NOMO-1 treated with dmso at 0.1 percent for 144 hours (cell line): ENCODE measurements around the gene HTR7.

Experiments used
- DNase-seq: peaks from one replicate; lab custom pipeline; 2025; ENCODE audit not compliant: unreplicated experiment; lab: John Stamatoyannopoulos, UW

HTR7 gene

DNA sequence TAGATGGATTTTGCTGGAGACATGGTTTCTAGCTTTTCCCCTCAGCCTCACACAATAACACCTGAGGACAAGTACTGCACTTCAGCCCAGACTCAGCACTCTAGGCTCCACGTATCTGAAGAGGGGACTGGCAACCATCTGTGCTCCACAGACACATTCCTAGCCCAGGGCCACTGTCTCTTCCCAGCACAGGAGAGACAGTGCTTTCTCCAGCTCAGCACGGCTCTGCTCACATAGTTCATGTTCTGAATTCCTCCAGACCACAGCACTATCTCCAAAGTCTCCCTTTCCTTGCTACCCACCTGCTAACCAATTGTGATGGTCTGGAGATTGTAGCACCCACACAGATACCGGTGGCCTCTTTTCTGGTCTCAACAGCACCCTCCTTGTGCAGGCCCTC, 114.5 kb downstream of the HTR7 start:
- DNase-seq, result no peak

DNA sequence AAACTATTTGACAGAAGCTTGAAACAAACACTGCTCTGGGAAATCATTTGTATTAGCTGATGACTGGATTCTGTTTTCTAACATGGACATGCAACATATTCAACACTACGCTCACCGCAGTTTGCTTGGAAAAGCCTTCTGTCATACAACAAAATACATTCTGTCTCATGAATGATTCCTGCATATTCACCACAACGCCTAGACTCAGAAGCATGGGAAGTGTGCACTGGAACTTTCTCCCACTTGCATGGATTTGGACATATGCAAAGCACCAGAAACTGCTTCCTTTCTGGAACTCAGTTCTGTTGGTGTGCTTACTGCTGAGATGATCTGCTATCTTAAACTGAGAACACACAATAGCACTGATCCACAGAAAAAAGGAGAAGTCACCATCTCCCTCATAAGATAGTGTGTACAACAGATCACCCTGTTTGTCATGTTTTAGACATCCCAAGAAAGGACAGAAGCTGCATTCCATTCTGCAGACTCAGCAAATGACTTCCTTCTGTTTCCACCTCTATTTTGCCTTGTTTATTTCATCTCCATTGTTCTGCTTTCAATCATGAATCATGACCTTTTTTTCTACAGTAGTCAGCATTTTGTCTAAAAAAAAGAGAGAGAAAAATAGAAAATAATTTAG, 115.8 kb downstream of the HTR7 start:
- DNase-seq, result no peak

DNA sequence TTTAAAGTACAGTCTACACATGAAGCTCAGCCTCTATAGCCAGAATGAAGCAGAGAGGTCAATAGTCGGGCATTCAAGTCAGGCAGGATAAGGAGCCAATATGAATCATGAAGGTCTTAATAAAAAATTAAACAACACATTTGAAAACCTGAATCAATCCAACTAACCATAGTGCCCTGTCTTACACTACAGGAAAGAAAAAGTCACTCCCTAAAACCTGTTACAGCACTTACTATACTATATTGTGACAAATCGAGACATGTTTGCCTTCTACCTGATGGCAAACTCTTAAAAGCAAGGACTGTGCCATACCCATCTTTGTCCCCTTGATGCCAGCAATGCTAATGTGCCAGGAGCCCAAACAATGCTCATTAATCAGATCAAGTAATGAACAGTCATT, 117.6 kb downstream of the HTR7 start:
- no peak for DNase-seq

DNA sequence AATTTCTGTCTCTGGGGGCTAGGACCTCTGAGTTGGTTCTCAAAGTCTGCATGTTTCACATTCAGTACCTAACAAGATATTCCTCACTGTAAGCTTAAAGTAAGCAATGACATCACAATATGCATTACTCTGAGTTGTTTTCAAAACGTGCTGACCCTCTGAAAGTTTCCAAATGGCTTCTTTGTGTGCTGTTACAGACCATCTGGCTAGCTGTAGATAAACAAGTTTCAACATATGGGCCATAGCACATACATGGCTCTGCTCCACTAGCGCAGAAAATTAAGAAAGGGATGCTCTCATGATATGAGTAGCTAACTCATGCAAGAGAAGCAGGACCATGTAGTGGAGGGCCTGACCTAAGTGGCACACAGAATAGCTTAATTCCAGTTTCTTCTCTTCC, 119.0 kb downstream of the HTR7 start:
- DNase-seq, result no peak

DNA sequence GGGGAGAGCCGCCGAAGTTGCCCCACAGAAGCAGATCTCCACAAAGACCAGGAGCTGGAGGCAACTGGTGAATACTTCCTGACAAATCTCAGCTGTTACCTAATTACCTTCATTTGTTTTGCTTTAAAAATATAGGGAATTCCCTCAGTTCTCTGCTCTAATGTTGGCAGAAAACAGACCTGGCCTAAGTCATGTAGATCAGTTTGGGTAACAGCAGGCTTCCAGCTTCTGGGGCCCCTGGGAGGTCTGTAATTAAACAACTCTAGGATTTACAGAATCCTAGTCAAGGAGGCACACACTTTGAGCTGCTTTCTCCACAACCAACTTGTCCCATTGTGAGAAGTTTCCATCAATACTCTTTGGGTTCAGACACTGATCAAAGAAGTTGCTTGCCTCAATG, 123.4 kb downstream of the HTR7 start:
- no peak for DNase-seq

DNA sequence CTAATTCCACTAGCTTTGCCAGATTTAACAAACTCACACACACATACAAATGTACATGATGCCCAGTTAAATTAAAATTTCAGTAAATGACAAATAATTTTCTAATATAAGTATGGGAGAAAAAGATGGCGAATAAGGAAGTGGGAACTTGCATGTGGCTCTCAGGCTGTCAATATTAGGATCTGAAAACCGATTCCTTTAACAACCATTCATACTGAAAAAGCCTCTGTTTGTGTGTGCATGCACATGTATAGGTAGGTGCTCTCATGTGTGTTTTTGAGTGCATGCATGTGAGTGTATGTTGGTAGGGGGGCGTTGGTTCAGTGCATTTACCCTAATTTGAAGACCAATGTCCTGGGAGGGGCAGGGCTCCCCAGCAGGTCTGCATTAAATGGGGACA, 125.3 kb downstream of the HTR7 start:
- no peak for DNase-seq

DNA sequence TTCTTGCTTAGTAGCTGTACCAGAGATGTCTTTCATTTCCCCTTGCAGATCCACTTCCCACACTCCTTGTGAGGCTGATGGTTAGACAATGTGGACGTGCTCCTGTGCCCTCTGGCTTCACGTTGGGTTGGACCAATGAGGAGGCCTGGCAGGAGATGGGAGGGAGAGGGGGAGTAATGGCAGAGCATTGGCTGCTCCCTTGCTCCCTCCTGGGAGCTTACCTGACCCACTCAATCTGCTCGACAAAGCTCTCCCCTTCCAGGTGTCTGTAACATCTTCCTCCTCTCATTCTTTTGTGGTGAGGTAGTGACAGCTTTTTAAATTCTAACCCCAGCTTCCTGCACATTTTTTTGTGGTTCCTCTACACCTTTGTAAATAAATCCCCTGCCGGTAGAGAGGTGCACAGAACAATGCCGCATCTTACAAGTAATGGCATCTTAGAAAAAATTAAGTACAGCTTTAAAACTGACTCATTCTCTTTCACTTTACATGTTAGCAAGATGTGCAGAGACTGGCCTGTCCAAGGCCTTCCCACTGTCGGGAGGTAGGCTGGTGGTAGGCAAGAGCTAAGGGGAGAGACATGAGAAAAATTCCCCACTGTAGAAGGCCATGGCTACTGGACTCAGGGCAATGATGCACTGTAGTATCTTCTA, 134.3 kb downstream of the HTR7 start:
- DNase-seq, result no peak

DNA sequence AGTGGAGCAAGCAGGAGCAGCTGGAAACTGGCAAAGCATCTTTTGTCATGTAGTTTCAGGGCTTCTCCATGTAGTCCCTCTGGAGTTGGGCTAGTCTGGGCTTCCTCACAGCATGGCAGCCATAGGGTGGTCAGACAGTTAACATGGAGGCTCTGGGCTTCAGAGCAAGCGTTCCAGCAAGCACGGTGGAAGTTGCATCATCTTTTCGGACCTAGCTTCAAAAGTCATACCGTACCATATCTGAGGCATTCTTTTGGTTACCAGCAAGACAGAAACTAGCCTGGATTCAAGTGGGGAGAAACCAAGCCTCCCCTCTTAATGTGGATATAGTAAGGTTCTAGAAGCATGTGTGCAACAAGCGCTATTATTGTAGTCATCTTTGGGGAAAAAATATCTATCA, 135.0 kb downstream of the HTR7 start:
- no peak for DNase-seq

DNA sequence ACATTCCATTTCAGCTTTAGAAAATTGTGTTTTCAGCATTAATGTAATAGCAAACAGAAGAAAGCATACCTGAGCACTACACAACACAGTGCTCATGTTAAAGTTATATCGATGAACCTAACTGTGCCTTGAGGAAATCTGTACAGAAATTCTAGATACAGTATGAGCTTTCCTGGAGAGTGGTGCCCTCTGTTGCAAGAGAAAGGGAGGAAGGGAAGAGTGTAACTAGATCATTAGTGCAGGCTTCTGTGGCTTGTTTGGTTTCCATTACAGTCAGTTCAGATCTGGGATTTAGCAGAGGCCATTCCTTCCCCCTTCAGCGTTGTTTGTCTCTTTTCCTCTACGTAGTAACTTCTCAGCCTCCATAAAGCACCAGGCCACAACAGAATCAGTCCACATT, 139.7 kb downstream of the HTR7 start:
- DNase-seq, result no peak

DNA sequence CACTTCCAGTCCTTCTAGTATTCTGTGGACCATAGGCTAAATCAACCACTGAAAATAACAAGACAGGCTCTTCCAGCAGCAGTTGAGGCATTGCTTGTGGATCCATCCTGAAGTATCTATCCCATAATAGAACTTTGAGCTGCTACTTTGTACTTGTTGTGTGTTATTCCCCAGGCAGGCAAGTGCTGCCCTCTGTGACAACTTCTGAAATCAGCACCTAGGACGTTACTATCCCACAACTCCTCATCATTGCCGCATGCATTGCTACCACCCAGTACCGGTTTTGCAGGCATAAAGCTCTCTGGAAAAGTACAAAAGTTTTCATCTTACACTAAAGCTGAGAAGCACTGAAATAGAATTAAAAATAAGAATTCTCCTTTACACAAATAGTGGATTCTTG, 145.3 kb downstream of the HTR7 start:
- no peak for DNase-seq

DNA sequence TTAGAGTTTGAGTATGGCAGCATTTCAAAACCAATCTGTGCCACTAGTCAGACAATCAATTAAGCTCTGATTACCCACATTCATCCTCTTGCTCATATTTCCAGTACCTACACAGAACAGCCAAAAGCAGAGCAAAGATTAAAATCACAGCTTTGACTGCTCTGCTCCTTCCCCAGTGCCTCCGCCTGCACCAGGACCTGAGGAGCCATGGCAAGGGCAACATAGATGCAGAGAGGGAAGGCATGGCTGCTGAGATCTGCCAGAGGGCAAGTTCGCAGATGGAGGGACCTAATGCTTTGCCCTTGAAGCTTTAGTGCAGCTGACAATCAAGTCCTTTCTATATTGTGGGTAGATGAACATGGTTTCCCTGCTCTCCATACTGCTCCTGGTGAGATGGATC, 148.1 kb downstream of the HTR7 start:
- DNase-seq, result no peak

DNA sequence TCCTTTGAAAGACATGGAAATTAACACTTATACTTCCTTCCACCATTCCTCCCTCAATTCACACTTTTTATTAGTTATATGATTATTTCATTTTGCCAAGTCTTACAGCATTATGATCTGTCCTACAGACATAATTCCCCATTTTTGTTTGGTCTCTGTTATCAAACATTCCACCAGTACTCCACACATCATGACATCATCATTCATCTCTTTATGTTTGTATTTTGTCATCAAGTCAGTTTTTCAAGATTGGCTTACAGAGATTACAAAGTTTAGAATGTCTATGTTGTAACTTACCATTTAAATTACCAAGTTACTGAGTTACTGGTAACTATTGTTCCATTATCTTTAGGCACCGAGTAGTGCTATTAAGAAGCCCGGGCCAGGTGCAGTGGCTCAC, 150.2 kb downstream of the HTR7 start:
- DNase-seq, result no peak

DNA sequence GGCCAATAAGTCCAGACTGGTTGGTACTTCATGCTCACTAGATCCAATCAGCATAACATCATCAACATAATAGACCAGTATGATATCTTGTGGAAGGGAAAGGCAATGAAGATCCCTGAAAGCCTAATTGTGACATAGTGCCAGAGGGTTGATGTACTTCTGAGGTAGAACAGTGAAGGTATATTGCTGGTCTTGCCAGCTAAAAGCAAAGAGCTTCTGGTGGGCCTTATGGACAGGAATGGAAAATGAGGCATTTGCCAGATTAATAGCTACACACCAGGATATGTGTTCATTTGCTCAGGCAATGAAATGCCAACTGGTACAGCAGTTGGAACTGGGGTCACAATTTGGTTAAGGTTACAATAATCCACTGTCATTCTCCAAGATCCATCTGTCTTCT, 156.4 kb downstream of the HTR7 start:
- DNase-seq, result no peak

DNA sequence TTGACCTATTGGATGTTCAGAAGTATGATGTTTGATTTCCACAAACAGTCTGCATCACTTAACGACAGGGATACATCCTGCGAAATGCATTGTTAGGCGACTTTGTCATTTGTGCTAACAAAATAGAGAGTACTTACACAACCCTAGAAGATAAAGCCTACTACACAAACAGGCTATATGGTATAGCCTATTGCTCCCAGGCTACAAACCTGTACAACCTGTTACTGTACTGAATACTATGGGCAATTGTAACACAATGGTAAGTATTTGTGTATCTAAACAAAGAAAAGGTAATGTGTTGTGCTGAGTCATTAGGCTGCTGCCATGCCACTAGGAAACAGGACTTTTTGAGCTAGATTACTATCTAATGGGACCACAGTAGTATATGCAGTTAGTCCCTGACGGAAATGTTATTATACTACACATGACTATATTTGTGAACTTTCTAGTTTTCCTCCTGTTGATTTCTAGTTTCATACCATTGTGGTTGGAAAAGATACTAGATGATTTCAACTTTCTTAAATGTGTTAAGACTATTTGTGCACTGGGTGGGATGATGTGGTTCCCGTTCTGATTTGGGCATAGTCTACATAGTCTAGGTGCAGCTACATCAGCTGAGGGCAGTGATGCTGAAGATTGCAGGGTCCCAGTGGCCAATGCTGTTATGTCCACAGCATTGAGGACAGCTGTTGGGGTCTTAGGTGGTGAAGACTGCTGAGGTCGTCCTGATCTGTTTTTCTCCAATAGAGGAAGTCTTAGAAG, 161.7 kb downstream of the HTR7 start:
- DNase-seq, result no peak
